ENCODE measurements around the gene RRAS. TPM values are rescaled to one million over a fixed set of nuclear protein-coding genes. Genes with fewer than 3 reads are reported as not detected.

Gene RRAS
- total RNA-seq, 1 donor from 2014 or later: 59.1 TPM

DNA sequence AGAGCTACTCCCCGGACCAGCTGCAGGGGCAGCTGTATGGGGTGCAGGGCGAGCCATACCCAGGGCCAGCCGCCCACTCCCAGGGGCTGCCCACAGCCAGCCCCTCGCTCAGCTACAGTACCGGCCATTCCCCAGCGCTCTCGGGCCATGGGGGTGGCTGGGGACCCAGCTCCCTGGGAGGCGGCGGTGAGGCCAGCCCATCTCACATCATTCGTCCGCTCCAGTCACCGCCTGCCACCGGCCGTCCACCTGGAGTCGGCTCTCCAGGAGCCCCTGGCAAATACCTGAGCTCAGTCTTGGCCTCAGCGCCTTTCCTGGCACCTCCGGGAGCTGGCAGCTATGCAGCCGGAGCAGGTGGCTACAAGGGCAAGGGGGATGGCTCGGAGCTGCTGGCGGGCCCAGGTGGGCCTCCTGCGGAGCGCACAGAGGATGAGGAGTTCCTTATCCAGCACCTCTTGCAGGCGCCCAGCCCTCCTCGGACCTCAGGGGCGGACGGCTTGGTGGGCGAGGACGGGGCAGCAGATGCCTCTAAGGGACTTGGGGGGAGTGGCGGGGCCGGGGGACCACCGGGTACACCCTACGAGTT lies 44.0 kb downstream of the RRAS start:
- no peak for DNase-seq (ENCODE audit: low spot score)

GRCh38 chr19:49594993-49595818 lies 44.7 kb downstream of the RRAS start:
- DNase-seq (ENCODE audit: low spot score): no peak

DNA sequence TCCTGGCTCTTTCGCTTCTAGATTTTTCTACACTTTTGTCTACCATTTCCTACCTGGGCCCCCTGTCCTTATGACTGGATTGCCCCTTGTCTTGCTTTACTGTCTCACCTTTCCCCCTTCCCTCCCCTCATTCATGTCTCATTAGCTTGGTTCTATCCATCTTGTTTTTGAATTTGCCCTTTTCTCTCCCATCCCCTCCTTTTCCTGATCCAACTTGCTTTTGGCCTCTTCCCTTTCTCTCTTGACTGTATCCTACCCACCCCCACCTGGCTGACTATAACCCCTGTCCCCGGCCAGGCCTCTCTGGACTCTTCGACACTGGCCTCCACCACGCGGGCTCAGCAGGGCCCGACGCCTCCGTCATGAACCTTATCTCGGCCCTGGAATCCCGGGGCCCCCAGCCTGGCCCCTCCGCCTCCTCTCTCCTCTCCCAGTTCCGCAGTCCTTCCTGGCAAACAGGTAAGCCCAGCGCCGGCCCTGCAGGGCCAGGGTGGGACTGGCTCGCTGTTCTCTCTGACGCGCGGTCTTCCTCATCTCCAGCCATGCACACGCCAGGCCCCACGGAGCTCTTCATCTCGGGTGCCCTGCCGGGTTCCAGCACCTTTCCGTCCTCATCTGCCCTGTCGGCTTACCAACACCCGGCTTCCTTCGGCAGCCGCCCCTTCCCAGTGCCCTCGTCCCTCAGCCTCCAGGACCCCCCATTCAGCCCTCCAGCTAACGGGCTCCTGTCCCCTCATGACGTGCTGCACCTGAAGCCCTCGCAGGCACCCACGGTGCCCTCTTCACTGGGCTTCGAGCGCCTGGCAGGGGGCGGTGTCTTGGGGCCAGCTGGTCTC lies 45.6 kb downstream of the RRAS start:
- DNase-seq (ENCODE audit: low spot score): no peak

DNA sequence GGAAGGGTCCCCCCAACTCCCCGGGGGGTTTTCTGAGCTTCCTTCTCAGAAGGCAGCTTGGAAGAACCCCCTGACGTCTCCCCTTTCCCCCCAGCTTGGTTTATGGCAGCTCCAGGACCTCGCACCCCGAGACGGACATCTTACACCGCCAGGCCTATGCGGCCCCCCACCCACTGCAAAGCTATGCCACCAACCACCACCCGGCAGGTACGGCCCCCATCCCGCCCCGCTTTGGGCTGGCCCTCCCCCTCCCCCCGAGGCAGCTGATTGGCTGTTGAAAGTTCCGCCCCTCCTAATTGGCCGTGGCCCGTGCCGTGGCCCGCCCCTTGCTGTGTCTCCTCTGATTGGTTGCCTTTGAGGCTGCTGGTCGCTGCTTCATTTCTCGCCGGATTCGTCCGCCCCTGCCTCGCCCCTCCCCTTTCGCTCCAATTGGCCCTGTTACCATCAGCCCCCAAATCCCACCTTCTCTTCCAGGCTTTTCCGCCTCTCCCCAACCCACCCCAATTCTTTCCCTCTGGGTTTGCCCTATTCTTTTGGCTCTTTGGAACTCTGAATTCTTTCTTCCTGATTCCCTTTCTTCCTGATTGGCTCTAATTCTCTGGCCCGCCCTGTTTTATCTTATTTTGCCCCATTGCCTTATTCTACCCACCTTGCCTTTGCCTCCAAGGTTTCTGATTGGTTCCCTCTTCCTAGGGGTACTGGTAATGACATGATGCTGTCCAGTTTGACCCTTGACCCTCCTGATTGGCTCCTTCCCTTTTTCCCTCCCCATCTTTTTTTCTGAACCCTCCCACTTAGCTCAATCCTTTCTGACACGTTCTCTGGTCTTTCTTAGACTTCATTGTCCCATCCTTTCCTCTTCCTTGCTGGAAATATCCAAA lies 46.5 kb downstream of the RRAS start:
- DNase-seq (ENCODE audit: low spot score): peak; percentile 96

DNA sequence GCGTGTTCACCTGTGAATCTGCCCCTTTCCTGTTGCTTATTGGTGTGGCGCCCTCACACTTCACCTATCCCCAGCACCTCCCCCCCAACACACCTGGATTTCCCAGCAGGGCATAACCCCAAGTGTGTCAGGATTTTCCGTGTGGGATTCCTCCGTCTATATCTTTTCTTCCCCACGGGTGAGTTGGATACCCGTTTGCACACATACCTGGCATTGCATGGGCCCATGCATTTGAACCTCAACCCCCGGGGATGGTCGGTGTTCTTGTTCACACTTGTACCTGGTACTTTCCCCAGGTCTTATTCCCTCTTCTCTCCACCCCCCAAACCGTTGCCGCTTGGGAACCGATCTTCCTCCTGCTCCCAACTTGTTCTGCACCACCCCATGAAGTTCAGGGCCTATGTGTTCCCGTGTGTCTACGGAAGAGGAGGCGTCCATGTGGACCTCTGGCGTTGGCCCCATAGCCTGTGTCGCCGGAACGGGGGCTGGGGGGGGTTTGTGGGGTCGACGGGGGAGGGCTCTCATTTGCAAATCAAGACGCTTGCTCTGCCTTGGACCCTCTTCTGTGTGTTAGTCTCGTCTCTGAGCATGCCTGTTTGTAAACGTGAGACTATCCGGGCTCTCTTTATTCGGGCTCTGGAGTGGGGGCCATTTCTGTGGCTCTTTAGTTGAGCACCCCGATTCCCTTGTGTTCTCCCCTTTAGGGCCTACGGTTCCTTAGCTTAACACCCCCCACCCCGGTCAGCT lies 47.3 kb downstream of the RRAS start:
- DNase-seq (ENCODE audit: low spot score): no peak

DNA sequence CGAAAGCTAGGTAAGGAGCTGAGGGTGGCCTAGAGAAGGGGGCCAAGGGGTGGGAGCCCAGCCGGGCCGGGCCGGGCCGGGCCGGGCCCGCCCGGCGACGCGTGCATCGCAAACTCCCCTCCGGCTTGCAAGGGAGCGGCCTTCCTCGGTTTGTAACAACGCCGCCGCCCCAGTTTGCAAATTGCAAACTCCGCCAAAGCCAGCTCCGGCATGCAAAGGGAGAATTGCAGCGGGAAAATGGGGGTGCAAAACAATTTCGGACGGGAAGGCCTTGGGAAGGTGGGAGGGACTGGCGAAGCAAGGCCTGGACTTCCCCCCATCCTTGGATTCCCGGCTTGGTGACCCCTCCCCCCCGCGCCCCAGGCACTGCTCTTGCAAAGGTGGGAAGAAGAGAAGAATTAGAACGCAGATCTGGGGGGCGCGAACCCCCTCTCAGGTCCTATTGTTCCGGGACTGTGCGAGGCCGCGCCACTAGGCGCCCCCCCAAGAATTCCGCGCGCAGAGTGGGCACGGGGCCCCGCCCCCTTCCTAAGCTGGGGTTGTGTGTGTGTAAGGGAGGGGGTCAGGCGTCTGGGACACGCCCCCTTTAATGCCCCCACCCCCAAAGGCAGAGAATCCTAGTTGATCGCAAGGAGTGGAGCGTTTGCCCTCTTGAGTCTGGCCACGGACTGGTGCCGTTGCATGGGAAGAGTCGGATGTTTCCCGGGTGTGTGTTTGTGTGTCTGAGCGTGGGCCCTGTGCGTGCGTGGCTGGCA lies 48.0 kb downstream of the RRAS start:
- peak; percentile 68 for DNase-seq (ENCODE audit: low spot score)

DNA sequence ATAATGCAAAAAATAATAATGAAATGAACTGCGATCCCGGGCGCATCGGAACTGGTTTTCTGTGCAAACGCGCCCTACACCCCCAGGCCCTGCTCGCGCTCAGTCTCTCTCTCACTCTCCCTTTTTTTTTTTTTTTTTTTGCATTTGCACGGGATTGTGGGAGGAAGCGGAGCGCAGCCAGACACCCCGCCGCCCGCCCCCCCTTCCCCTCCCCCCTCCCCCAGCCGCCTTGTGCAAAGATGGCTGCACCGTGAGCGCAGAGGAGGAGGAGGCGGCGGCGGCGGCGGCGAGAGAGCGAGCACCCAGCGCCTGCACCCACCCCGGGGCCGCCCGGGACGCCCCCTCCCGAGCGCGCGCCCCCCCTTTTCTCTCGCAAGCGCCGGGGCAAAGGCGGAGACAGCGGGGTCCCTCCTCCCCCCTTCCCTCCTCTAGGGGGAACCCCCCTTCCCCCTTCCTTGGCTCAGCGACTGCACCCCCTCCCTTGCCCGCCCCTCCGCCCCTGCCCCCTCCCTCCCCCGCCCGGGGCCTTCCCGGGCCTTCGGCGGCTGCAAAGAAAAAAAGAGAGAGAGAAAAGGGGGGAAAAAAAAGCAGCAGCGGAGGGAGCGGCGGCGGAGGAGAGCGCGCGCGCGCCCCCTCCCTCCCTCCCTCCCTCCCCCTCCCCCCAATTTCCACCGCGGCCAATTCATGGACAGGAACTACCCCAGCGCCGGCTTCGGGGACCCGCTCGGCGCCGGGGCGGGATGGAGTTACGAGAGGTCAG lies 48.8 kb downstream of the RRAS start, which contains the start of gene PRR12:
TSS of gene PRR12 (plus strand) at position 212 of the 760 bp plus-strand sequence. CDS start at position 685, 473 bp downstream.
- DNase-seq (ENCODE audit: low spot score): peak; percentile 71

DNA sequence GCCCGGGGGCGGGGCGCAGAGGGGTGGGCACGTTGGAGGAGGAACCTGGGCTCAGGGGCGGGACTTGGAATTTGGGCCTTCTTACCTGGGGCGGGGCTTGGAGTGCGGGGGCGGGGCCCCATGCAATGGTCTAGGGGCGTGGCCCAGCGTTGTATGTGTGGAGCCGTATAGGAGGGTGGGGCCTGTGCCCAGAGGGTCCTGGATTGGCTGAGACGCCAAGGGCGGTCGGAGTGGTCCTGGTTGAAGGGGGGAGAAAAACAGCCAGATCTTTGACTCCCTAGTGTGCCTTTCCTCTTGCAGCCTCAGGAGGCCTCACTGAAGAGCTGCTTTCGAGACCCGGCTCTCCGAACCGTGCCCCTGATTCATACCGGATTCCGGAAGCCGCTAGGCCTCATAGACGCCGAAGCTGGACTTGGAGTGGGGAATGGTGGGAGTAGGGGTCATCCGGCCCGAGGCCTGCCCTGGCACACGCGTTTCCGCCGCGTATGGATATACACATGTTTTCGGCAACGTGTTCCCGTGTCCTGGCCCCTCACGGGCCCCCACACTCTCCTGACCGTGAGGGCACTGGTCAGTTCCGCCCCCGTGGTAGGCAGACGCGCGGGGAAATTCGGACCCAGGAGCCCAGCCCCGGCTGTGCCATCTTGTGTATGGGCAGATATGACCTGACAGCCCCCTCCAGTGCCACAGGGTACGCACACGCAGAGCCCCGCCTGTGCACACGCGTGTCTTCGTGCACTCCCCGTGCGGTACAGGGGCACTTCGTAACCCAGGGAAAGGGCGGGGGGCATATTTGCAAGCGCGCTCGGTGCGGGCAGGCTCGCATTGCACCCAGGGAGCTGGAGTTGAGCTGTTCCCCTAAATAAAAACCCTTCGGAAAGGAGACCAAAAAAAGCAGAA lies 49.6 kb downstream of the RRAS start:
- DNase-seq (ENCODE audit: low spot score): peak; percentile 97

- no peak for DNase-seq (ENCODE audit: low spot score)
Observed at GRCh38 chr19:49589502-49589905, 50.4 kb downstream of the RRAS start.

DNA sequence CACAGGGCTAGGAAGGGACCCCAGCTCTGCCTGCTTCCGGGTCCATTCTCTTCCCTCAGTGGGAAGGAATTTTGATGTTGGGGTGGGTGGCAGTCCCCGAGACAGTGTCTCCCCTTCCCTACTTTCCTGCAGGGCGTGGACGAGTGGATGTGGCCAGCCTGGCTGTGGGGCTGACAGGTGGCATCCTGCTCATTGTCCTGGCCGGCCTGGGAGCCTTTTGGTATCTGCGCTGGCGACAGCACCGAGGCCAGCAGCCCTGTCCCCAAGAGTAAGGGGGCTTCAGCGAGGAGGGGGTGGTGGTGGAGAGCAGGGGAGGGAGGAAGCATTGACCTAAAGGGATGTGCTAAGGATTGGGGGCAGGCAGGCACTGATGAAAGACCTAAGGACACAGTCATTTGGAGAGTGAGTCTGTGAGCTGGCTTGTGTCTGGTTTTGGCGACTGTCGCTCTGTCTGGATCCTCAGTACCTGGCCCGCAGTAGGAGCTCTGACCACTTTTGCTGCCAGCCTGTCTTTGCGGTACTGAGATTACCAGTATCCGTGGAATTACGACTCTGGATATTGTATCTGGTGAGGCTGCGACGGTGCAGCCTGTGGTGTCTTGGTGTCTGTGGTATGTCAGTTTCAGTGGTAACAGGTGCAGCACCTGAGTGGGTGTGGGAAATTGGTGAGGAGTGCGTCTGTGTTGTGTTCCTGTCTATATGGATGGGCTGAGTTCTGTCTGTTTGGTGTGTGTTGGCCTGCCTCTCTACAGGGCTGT lies 51.4 kb downstream of the RRAS start:
- DNase-seq (ENCODE audit: low spot score): no peak

GRCh38 chr19:49587227-49587626 lies 52.7 kb downstream of the RRAS start:
- no peak for DNase-seq (ENCODE audit: low spot score)

Other genes starting within 250 kb of the RRAS start
- not detected for gene PTH2, start 216.7 kb downstream of the RRAS start, total RNA-seq
- gene GFY, start 214.8 kb downstream of the RRAS start, total RNA-seq: not detected
- gene SLC17A7, start 198.6 kb downstream of the RRAS start, total RNA-seq: 0.55 TPM
- gene PIH1D1, start 188.3 kb downstream of the RRAS start, total RNA-seq: 47.4 TPM
- gene ALDH16A1, start 186.9 kb downstream of the RRAS start, total RNA-seq: 24.0 TPM
- 12.7 TPM for gene FLT3LG, start 165.9 kb downstream of the RRAS start, total RNA-seq
- 3,508 TPM for gene RPL13A, start 152.5 kb downstream of the RRAS start, total RNA-seq
- gene RPS11, start 143.7 kb downstream of the RRAS start, total RNA-seq: 1,912 TPM
- 106 TPM for gene FCGRT, start 127.5 kb downstream of the RRAS start, total RNA-seq
- gene RCN3, start 112.1 kb downstream of the RRAS start, total RNA-seq: 18.6 TPM
- 35.6 TPM for gene NOSIP, start 59.6 kb downstream of the RRAS start, total RNA-seq
- gene PRRG2, start 58.8 kb downstream of the RRAS start, total RNA-seq: 13.2 TPM
- gene PRR12, start 49.0 kb downstream of the RRAS start, total RNA-seq: 40.6 TPM
- 55.7 TPM for gene SCAF1, start 2.1 kb upstream of the RRAS start, total RNA-seq
- 108 TPM for gene IRF3, start 25.7 kb upstream of the RRAS start, total RNA-seq
- gene BCL2L12, start 25.8 kb upstream of the RRAS start, total RNA-seq: 12.6 TPM
- gene PRMT1, start 37.1 kb upstream of the RRAS start, total RNA-seq: 166 TPM
- gene ADM5, start 49.5 kb upstream of the RRAS start, total RNA-seq: 4.1 TPM
- gene CPT1C, start 51.0 kb upstream of the RRAS start, total RNA-seq: 3.1 TPM
- 0.44 TPM for gene TSKS, start 123.2 kb upstream of the RRAS start, total RNA-seq
- 66.6 TPM for gene AP2A1, start 126.9 kb upstream of the RRAS start, total RNA-seq
- gene FUZ, start 173.1 kb upstream of the RRAS start, total RNA-seq: 13.0 TPM
- gene MED25, start 178.1 kb upstream of the RRAS start, total RNA-seq: 42.2 TPM
- gene PTOV1, start 211.0 kb upstream of the RRAS start, total RNA-seq: 105 TPM
- gene PNKP, start 227.4 kb upstream of the RRAS start, total RNA-seq: 122 TPM
- 32.8 TPM for gene AKT1S1, start 237.2 kb upstream of the RRAS start, total RNA-seq
- 30.4 TPM for gene TBC1D17, start 237.6 kb upstream of the RRAS start, total RNA-seq